NCI-H128 (cell line): ENCODE data around the gene AUTS2.
A peak's percentile ranks its signal among the peaks of the same experiment; 100 is the strongest.

ENCODE experiments used
- DNase-seq: peaks from one replicate; lab custom pipeline; 2025; ENCODE audit not compliant: unreplicated experiment; lab: John Stamatoyannopoulos, UW

The AUTS2 gene

DNA sequence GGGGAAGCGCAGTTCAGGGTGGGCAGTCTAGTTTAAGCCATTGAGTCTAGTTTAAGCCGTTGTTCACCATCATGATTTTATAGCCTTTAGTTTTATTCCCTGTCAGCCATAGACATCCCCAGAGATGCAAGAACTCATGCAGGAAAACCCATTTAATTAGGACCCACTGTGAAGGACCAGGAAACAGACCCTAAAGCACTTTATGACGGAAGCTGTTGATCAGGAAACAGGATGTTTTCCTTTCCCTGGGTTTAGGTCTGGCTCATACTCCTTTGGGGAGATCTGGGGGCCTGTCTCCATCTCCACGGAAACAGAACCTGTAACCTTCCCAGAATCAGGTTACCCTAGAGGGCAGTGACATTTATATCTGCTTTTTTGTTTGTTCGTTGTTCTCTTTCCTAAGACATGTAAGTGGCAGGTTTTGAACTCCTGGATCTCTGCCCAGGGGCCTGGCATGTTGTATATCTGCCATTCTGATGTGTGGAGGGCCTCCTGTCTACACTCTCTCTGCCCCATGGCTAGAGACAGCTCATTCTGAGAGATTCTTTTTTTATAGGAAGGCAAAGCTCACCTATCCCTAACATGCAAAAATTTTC lies 876.5 kb downstream of the AUTS2 start:
- no peak for DNase-seq

- no peak for DNase-seq
Observed at GRCh38 chr7:70477036-70478010, 879.0 kb downstream of the AUTS2 start.

GRCh38 chr7:70479153-70480021 lies 881.1 kb downstream of the AUTS2 start:
- DNase-seq: no peak

GRCh38 chr7:70480927-70481569 lies 882.8 kb downstream of the AUTS2 start:
- DNase-seq: no peak

DNA sequence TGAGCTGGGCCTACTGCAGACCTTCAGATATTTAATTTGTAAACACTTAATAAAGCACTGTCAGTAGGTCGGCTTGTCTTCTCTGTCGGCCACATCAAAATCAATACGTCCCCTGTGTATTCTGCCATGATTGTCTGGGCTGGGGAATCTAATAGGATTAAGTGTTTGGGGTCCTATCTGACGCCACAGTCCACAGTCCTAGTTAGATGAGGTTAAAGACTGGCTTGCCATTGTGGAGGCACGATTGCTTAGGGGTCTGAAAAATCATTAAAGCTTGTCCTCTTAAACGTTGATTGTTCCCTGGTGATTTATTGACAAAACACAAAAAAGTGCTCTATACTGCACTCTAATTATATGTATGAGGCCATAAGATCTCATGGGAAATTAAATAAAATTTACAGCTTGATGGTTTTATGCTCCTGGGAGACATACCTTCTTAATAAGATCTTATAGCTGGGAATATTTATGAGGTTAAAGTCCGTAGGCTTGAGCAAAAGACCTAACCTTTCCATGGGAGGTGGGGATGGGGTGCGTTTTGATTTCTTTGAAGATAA lies 883.4 kb downstream of the AUTS2 start:
- no peak for DNase-seq

DNA sequence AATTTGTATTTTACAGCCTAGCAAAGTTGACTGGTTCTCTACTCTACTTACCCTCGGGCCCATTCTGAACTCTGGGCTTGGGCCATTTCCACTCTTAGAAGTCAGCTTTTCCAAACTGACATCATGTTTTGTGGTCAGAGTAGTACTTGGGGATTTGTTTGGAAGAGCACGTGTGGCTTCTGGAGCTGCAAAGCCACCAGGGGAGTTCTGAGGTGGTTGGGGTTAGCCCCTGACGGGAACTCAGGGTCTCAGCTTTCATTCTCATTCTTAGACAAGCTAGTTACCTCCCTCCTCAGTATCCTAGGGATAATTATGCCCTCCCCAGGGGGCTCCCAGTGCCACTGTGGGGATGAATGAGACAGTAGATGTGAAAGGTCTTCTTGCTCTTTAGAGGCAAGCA lies 886.0 kb downstream of the AUTS2 start:
- DNase-seq: no peak

GRCh38 chr7:70486977-70487376 lies 888.7 kb downstream of the AUTS2 start:
- no peak for DNase-seq

DNA sequence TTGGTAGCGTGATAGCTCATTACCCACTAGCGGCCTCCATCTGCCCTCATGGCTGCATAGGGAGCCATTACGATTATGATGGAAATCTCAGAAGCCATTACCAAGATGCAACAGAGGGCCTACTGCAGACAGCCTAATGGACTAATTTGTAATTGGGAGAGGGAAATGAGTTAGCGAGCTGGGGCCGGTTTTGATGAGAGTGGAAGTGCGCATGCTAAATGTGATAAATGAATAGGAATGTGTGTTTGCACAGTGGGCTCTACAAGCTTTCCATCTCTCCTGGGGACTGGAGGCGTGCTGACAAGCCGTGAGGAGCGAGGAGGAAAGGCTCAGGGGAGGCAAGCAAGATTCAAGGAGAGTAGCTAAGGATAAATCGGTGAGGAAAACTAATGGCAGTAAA lies 889.2 kb downstream of the AUTS2 start:
- no peak for DNase-seq

GRCh38 chr7:70487886-70488285 lies 889.6 kb downstream of the AUTS2 start:
- no peak for DNase-seq

DNA sequence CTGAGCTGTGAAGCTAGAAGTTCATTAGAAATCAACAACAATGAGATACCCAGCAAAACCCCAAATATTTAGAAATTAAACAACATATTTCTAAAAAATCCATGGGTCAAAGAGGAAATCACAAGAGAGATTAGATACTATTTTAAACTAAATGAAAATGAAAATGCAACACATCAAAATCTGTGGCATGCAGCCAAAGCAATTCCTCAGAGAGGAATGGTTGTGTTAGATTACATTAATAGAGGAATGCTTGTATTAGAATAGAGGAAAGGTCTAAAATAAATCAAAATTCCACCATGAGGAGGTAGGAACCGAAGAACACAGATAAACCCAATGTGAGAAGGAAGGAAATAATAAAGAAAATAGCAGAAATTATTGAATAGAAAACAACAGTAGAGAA lies 891.5 kb downstream of the AUTS2 start:
- no peak for DNase-seq

DNA sequence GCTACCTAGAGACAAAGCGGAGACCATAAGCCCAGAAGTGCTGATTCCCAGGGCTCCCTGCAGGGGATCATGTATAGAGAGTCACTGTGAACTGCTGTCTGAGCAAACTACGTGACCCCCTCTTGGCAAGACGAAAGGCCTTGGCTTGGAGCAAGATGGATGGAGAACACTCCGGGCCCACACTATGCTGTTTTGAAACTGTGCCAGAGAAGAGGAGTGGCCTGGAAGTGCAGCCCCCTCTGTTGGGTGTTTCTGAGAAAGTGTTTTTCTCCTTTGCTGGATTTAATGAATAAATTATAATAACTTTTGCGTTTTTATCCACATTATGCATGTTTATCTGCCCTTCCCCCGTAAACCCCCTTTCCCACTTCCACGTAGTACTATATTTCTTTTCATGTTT lies 894.4 kb downstream of the AUTS2 start:
- DNase-seq: no peak

- no peak for DNase-seq
Observed at GRCh38 chr7:70494225-70495032, 896.2 kb downstream of the AUTS2 start.

- no peak for DNase-seq
Observed at GRCh38 chr7:70495033-70495376, 896.7 kb downstream of the AUTS2 start.

DNA sequence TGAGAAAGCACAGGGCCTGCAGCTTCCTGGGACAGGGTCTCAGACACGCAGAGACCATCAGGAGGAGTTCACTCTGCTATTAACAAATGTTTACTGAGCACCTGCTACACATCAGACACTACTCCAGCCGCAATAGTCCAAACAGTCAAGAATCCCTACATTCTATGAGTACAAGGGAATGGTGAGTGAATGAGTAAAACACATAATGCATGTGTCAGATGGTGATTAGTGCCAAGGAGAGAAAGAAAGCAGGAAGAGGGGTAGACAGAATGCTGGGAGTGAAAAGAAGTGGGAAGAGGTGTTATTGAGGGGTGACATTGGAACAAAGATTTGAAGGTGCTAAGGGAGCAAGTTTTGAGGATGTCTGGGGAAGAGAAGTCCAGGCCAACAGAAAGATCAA lies 899.5 kb downstream of the AUTS2 start:
- no peak for DNase-seq

- peak; percentile 71 for DNase-seq
Observed at GRCh38 chr7:70498232-70498992, 900.1 kb downstream of the AUTS2 start.

GRCh38 chr7:70500261-70500660 lies 902.0 kb downstream of the AUTS2 start:
- no peak for DNase-seq

- DNase-seq: no peak
Observed at GRCh38 chr7:70502117-70502863, 904.0 kb downstream of the AUTS2 start.

- no peak for DNase-seq
Observed at GRCh38 chr7:70504254-70504653, 906.0 kb downstream of the AUTS2 start.

DNA sequence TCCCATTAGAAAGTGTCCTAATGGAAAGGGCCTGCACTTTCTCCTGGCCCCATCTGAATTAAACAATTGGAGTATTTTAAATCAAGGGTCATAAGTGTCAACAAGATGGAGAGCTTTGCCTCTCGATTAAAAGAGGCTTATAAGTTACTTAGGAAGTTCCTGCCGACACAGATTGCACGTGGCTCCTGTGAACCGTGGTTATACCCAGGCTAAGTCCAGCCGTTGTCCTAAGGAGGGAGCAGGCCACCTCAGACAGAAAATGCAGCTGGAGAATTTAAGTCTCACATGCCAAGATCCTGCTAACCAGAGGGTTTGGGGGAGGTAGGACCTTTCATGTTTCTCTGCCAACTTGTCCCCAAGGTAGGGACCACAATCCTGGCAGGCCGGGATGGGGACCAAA lies 907.2 kb downstream of the AUTS2 start:
- no peak for DNase-seq
